Measurements from ENCODE around the gene NEB.

The NEB gene

DNA sequence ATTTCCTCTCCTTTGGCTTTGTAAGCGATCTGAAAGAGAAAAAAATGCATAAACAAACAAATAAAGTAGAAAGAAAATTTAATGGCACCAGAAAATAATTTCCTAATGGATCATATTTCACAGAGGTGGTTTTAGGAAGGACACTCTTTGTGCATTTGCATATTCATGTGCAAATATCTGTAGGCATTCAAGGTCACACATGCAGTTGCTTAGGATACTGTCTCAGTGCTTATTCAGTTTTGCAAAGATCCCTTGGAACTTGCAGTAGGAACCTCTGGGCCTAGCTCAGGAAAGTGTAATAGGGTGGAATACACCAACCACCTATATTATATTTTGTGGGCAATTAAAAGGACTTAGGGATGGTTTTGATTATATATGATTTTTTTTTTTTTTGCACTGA lies 54.3 kb downstream of the NEB start:
- no peak for TF ChIP-seq CREB1 (IDR thresholded peaks at IDR 0.05; ENCODE audit: low read depth)

- TF ChIP-seq, protein P1, sequence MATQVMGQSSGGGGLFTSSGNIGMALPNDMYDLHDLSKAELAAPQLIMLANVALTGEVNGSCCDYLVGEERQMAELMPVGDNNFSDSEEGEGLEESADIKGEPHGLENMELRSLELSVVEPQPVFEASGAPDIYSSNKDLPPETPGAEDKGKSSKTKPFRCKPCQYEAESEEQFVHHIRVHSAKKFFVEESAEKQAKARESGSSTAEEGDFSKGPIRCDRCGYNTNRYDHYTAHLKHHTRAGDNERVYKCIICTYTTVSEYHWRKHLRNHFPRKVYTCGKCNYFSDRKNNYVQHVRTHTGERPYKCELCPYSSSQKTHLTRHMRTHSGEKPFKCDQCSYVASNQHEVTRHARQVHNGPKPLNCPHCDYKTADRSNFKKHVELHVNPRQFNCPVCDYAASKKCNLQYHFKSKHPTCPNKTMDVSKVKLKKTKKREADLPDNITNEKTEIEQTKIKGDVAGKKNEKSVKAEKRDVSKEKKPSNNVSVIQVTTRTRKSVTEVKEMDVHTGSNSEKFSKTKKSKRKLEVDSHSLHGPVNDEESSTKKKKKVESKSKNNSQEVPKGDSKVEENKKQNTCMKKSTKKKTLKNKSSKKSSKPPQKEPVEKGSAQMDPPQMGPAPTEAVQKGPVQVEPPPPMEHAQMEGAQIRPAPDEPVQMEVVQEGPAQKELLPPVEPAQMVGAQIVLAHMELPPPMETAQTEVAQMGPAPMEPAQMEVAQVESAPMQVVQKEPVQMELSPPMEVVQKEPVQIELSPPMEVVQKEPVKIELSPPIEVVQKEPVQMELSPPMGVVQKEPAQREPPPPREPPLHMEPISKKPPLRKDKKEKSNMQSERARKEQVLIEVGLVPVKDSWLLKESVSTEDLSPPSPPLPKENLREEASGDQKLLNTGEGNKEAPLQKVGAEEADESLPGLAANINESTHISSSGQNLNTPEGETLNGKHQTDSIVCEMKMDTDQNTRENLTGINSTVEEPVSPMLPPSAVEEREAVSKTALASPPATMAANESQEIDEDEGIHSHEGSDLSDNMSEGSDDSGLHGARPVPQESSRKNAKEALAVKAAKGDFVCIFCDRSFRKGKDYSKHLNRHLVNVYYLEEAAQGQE (IDR thresholded peaks at IDR 0.05; ENCODE audit: low read depth), result no peak
- TF ChIP-seq CREB1 (IDR thresholded peaks at IDR 0.05; ENCODE audit: low read depth) (no peak), NFIC (IDR thresholded peaks at IDR 0.05) (no peak), FOXM1 (IDR thresholded peaks at IDR 0.05; ENCODE audit: borderline replicate concordance, low read depth) (no peak)
Observed at GRCh38 chr2:151678849-151679248, 55.4 kb downstream of the NEB start.

- TF ChIP-seq TCF12 (IDR thresholded peaks at IDR 0.05; ENCODE audit: low read depth) (no peak), ZBTB7A (IDR thresholded peaks at IDR 0.05; ENCODE audit: low read depth) (no peak), NFIC (IDR thresholded peaks at IDR 0.05) (no peak), RAD21 (IDR thresholded peaks at IDR 0.05; ENCODE audit: low read depth) (no peak), CREB1 (IDR thresholded peaks at IDR 0.05; ENCODE audit: low read depth) (no peak), EGR1 (IDR thresholded peaks at IDR 0.05) (no peak)
- TF ChIP-seq, protein P1 (IDR thresholded peaks at IDR 0.05; ENCODE audit: low read depth), result no peak
- TF ChIP-seq, protein P2, sequence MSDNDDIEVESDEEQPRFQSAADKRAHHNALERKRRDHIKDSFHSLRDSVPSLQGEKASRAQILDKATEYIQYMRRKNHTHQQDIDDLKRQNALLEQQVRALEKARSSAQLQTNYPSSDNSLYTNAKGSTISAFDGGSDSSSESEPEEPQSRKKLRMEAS (IDR thresholded peaks at IDR 0.05), result no peak
Observed at GRCh38 chr2:151673016-151673415, 61.3 kb downstream of the NEB start.

DNA sequence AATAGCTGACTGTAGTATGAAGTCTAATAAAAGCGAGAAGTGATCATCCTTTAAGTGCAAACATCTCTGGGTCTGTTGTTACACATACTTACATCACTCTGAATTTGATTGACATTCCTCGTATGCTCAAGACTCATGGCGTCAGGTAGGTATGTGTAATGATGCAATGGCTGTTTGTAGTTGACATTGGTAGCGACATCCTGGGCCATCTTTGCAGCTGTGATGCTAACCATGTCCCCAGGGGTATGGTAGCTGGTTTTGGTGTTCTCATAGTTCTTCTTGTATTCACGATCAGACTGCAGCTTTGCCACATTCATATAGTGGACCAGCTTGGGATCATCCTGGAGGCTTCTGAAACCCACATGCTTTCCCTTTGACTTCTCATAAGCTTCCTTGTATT lies 62.0 kb downstream of the NEB start:
- TF ChIP-seq, protein P1 (IDR thresholded peaks at IDR 0.05; ENCODE audit: low read depth), result no peak
- TF ChIP-seq FOXM1 (IDR thresholded peaks at IDR 0.05; ENCODE audit: borderline replicate concordance, low read depth) (no peak), TEAD4 (IDR thresholded peaks at IDR 0.05) (no peak), CEBPB (IDR thresholded peaks at IDR 0.05) (no peak), ZBTB7A (IDR thresholded peaks at IDR 0.05; ENCODE audit: low read depth) (no peak), EGR1 (IDR thresholded peaks at IDR 0.05) (no peak), RAD21 (IDR thresholded peaks at IDR 0.05; ENCODE audit: low read depth) (no peak), YY1 (IDR thresholded peaks at IDR 0.05; ENCODE audit: low read depth) (no peak), EP300 (IDR thresholded peaks at IDR 0.05; ENCODE audit: borderline replicate concordance) (no peak), CREB1 (IDR thresholded peaks at IDR 0.05; ENCODE audit: low read depth) (no peak), TCF12 (IDR thresholded peaks at IDR 0.05; ENCODE audit: low read depth) (no peak), TAF1 (IDR thresholded peaks at IDR 0.05; ENCODE audit: low read depth) (no peak)
- TF ChIP-seq, protein P3, sequence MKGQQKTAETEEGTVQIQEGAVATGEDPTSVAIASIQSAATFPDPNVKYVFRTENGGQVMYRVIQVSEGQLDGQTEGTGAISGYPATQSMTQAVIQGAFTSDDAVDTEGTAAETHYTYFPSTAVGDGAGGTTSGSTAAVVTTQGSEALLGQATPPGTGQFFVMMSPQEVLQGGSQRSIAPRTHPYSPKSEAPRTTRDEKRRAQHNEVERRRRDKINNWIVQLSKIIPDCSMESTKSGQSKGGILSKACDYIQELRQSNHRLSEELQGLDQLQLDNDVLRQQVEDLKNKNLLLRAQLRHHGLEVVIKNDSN (IDR thresholded peaks at IDR 0.05), result no peak
- TF ChIP-seq, protein P2 (IDR thresholded peaks at IDR 0.05), result no peak

- TF ChIP-seq CREB1 (IDR thresholded peaks at IDR 0.05; ENCODE audit: low read depth) (no peak), CEBPB (IDR thresholded peaks at IDR 0.05) (no peak), TCF12 (IDR thresholded peaks at IDR 0.05; ENCODE audit: low read depth) (no peak), NFIC (IDR thresholded peaks at IDR 0.05) (no peak), EP300 (IDR thresholded peaks at IDR 0.05; ENCODE audit: borderline replicate concordance) (no peak), TAF1 (IDR thresholded peaks at IDR 0.05; ENCODE audit: low read depth) (no peak), TEAD4 (IDR thresholded peaks at IDR 0.05) (no peak), EGR1 (IDR thresholded peaks at IDR 0.05) (no peak), ZBTB7A (IDR thresholded peaks at IDR 0.05; ENCODE audit: low read depth) (no peak), RAD21 (IDR thresholded peaks at IDR 0.05; ENCODE audit: low read depth) (no peak)
- TF ChIP-seq, protein P1 (IDR thresholded peaks at IDR 0.05; ENCODE audit: low read depth), result no peak
- TF ChIP-seq, protein P3 (IDR thresholded peaks at IDR 0.05), result no peak
Observed at GRCh38 chr2:151670846-151671597, 63.3 kb downstream of the NEB start.

Data from Ishikawa (cell line).